Measurements from ENCODE around the gene NSG1.

NSG1 gene

GRCh38 chr4:4361883-4362282 is 25.0 kb upstream of the NSG1 start:
- TF ChIP-seq ZFX (IDR thresholded peaks at IDR 0.05) = no peak
- TF ChIP-seq, protein P1, sequence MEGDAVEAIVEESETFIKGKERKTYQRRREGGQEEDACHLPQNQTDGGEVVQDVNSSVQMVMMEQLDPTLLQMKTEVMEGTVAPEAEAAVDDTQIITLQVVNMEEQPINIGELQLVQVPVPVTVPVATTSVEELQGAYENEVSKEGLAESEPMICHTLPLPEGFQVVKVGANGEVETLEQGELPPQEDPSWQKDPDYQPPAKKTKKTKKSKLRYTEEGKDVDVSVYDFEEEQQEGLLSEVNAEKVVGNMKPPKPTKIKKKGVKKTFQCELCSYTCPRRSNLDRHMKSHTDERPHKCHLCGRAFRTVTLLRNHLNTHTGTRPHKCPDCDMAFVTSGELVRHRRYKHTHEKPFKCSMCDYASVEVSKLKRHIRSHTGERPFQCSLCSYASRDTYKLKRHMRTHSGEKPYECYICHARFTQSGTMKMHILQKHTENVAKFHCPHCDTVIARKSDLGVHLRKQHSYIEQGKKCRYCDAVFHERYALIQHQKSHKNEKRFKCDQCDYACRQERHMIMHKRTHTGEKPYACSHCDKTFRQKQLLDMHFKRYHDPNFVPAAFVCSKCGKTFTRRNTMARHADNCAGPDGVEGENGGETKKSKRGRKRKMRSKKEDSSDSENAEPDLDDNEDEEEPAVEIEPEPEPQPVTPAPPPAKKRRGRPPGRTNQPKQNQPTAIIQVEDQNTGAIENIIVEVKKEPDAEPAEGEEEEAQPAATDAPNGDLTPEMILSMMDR (conservative IDR thresholded peaks at IDR 0.05) = no peak

GRCh38 chr4:4362991-4363697 is 23.8 kb upstream of the NSG1 start:
- H3K27ac ChIP-seq = no peak overlapping the region
- no peak for TF ChIP-seq ZFX (IDR thresholded peaks at IDR 0.05)
- TF ChIP-seq, protein P1 (conservative IDR thresholded peaks at IDR 0.05) = no peak

More at GRCh38 chr4:4361883-4362282, 25.0 kb upstream of the NSG1 start:
- no peak overlapping the region for H3K27ac ChIP-seq

GRCh38 chr4:4364061-4364460 is 22.8 kb upstream of the NSG1 start:
- TF ChIP-seq ZFX (IDR thresholded peaks at IDR 0.05) = no peak
- TF ChIP-seq, protein P1 (conservative IDR thresholded peaks at IDR 0.05) = no peak
- no peak overlapping the region for H3K27ac ChIP-seq

GRCh38 chr4:4364486-4365208 is 22.3 kb upstream of the NSG1 start:
- no peak overlapping the region for H3K27ac ChIP-seq
- no peak for TF ChIP-seq ZFX (IDR thresholded peaks at IDR 0.05)
- TF ChIP-seq, protein P1 (conservative IDR thresholded peaks at IDR 0.05) = no peak

DNA sequence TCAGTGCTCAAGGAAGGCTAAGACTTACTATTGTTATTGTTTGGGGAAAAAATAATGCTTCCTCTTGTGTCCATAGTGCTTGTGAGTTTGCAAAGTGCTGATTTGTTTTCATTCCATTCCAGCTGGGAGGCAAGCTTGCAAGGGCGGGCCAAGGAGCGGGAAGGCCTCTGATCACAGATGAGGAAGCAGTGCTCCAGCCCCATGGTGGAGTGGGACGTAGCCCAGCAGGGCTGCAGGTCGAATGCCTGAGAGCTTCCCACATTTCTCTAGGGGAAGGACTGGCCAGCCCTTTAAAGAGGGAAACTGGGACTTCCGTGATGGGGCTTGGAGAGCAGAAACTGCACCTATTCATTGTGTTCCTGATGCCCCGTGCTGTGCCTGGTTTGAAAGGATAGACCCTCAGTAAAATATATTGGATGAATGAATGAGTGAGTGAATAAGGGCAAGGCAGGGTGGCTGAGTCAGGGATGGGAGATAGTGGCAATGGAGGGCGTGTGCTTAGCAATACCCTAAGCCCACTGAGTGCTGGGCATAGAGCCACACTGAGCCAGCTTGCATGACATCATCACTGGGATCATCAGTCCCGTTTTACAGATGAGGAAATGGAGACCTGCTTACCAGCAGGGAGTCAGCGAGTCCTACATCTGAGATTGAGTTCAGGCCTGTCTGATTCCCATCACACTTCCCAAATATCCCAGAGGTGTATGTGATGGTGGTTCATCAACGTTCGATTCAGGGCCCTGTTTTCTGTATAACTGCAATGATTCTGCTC is 17.9 kb upstream of the NSG1 start:
- no peak for TF ChIP-seq ZFX (IDR thresholded peaks at IDR 0.05)
- TF ChIP-seq, protein P1 (conservative IDR thresholded peaks at IDR 0.05) = no peak

DNA sequence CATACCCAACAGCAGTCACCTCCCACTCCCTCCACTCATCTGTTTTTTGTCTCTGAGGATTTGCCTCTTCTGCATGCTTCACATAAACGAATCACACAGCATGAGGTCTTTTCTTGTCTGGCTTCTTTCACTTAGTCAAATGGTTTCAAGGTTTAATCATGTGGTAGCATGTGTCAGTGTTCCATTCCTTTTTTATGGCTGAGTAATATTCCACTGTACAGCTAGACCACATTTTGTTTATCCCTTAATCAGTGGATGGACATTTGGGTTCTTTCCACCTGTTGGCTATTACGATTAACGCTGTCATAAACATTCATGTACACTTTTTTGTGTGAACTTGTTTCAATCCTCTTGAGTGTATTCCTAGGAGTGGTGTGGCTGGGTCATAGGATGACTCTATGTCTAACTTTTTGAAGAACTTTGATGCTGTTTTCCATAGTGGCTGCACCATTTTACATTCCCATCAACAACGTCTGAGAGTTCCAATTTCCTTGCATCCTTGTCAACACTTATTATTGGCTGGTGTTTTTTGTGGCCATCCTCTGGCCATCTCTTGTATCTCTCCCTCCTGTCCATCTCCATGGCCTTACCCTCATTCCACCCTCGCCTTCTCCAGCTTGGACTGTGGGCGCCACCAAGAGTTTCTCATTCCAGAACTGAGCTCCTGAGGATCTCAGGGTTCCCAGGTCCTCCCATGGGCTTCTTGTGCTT is 12.4 kb upstream of the NSG1 start:
- H3K27ac ChIP-seq = no peak overlapping the region
- no peak for TF ChIP-seq ZFX (IDR thresholded peaks at IDR 0.05)
- TF ChIP-seq, protein P1 (conservative IDR thresholded peaks at IDR 0.05) = no peak

More for the DNA sequence above, 17.9 kb upstream of the NSG1 start:
- H3K27ac ChIP-seq = no peak overlapping the region

All from C4-2B (cell line).